Retina (tissue), 1 donor: ENCODE measurements around the gene MACROD2.

Experiments used
- DNase-seq: peaks from one replicate; pipeline ENCODE4 v3.0.0-alpha.2; 2016

MACROD2 gene

DNA sequence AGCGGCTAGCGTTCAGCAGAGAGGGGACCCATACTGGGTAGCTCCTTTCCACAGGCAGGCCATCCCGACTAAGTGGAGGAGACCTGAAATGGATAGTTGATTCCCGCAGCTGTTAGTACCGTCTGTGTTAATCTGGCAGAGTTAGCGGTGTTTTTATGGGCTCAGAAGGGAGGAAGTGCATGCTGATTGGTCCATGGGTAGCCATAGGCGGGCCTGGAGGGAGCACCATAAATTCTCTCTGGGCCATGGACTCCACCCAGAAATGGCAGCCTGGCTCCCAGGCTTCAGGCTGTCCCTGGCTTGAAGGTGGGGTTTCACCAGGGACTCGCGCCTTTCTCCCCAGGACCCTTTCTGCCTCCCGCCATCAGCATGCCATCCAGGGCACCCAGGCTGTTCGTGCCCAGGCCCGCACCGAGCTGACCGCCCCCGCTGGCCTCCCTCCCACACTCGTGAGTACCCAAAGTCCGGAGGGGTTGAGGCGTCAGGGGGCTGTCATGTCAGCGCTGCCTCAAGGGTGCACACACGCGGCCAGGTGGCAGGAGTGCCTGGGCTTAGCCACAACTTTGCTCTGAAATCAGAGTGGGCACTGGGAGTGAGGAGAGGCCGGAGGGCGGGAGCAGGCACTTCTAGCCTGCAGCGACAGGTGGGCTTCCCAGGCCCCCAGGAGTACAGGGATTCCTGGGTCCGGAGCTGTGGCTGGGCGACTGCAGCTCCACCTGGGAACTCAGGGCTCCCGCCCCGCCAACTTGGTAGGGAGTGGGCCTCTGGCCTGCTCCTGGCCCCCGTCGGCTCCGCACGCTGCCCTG is 1036.4 kb downstream of the MACROD2 start:
- DNase-seq = no peak

DNA sequence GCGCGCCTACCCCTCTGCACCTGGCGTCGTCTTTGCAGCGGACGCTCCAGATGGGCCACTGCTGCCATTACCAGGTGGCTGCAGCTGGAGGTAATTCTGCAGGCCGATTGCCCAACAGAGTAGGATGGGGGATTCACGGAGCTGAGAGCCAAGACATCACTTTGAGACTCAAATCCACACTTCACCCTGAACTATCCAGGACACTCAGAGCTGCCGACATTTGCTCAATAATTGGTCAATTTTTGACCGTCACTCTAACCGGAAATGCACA is 1037.0 kb downstream of the MACROD2 start:
- DNase-seq = no peak

DNA sequence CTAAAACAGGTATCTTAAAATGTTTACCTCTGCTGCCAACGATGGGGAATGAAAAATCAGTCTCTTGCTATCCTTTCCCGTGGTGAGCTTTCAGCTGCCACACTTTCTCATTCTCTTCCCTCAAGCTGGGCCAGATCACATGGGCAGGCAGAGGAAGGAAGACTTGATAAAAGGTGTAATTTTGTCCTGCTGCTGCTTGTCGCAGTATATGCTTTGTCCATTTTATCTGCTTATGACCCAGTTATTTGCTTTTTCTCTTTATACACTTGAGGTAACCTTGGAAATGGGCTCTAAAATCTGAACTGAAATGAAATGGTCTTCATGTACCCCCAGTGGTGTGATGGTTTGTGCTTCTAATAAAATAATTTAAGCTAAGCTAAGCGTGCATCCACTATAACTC is 1038.0 kb downstream of the MACROD2 start:
- DNase-seq = no peak

DNA sequence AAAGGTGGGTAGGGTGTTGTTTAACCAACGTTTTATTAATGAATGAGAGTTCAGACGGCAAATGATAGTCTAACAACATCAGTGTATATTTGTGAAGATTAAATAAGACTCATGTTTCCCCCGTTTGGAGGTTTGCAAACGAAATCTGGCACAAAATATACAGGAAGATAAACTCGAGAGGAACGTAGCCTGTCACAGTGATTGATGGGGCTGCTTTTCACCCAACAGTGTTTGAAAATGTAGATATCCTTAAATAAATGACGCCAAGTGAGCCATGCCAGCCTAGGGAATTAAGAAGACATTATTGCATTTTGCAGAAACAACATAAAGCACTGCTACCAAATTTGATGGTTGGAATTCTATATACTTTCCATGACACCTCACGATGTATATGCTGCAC is 1038.6 kb downstream of the MACROD2 start:
- no peak for DNase-seq

DNA sequence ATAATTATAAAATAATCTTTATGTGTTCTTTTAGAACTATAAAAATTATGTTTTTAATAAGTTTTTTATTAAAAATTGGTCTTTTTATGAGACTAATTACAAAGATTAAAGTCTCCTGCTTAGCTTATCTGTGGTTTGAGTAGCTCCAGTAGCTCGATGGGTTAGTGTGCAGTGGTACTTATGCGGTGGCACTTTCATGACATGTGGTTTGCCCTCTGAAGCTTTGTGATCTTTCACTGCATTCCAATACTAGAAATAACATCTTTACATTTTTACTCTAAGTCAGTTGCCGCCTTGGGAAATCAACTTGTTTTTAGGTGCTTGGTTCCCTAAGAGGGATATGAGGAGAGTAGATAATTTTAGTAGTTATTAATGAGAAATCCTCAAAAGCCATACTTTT is 1041.6 kb downstream of the MACROD2 start:
- no peak for DNase-seq

DNA sequence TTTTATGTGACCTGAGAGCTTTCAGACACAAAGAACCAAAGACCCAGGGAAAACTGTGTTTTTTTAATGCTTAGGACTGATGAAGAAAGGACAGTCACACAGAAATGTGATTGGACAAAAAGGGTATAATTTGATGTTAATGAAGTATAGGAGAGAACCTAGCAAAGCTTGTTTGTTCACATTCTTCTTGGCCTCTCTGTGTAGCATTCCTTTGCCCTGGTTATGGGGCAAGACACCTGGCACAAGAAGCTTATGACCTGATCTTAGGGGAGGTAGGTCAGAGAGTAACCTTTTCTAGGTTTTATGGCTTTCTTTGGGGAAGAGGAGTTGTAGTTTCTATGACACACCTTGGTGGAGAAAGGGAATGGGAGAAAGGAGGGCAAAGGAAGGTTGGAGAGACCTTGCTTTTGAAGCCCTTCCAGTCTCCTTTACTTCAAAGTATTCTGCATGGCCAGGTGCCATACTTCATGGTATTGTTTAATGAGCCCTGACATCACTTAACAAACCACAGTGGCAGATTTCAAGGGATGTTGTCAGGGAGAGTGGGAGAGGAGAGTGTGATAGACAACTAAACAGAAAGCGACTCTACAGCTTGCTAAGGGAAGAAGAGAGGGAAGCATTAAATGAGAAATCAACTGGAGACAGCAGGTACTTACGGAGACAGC is 1043.9 kb downstream of the MACROD2 start:
- DNase-seq = no peak

DNA sequence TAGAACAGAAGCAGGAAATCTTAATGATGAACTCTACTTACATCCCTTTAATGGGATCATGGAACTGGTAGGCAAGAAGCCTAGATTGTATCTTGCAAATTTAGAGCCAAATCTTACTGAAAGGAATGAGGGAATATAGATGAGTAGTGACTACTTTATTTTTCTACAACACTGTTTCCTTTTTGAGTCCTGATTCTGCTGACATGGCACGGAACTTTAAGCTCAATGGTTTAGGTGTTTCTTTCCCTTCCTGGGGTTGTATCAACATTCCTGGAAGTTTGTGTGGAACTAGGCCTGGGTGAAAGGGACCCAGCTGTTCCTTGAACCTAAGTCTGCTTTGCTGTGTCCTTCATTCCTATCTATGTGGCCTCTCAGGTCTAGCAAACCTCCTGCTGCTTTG is 1047.4 kb downstream of the MACROD2 start:
- no peak for DNase-seq

DNA sequence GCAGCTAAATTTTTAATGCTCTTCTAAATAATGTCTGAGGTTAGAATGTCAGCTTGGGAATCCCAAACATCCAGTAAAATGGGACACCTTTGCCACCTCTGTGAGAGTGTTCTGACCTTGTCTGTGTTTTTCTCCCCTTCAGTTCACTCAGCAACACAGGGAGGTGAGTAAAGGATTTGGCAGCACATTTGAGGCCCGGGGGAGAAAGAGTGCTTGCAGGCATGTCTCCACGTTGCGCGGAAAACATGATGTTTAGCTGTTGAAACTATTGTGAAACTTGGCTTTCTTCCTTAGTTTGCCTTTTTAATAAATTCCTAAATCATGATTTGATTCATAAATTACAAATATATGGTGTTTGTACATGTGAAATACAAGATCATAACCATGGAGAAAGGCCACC is 1049.9 kb downstream of the MACROD2 start:
- DNase-seq = peak; percentile 9

DNA sequence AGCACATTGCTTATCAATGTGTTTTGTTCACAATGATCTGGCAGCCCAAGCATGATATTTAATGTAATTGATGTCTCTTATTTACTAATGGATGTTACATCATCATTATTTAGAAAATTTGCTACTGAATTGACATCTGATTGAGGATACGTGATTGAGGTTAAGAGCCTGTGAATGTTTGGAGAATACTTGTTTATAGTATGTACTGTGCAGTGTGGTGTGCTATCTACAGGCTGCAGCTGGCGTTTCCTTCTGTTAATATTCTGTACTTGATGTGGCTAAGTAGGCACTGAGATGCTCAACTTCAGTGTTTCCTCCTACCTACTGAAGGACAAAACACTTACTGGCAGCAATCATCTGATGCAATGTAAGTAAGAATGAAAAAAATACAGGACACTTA is 1051.7 kb downstream of the MACROD2 start:
- no peak for DNase-seq

DNA sequence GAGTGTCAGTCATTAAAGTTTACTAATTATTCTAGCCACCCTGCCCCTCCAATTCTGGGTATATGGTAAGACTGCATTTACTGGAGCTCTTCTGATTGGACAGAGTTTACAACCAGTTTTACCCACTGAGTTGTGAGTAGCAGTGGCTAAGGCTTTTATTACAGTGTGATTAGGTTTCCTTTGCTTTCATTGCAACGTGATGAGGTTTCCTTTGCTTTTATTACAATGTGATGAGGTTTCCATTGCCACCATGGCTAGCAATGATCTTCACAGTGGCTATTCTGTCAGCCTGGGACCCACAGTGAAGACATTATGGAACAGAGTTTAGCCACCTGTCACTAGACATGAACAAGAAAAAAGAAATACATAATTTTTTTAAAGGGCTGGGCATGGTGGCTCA is 1052.3 kb downstream of the MACROD2 start:
- no peak for DNase-seq

DNA sequence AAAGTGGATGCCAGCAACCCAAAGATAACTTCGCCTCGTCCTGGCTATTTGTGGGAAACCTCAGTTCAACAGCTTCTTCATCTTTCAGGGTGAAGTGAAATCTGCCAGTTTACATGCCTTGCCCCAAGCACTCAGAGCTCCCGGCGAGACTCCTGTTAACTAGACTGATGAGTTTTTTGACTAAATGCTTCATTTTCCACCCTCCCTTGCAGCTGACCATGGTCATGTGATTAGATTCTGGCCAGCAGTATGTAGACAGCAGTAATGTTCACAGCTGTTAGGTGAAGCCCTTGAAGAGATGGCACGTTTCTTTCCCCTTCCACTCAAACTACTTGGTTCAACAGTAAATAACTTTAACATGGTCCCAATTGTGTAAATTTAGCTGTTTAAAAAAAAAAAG is 1060.9 kb downstream of the MACROD2 start:
- no peak for DNase-seq

DNA sequence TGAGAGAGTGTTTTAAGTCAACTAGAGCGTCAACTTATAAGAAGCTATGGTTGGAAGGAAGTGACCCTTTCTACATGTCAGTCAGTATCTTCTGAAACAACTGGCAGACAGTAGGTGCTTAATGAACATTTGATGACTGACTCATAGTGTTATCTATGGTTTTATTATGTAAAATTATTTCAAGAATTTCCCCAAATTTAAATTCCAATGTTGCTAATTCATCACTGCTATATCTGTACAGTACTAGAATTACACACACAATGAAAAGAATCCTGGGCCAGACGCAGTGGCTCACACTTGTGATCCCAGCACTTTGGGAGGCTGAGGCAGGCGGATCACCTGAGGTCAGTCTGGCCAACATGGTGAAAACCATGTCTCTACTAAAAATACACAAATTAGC is 1063.5 kb downstream of the MACROD2 start:
- DNase-seq = no peak

DNA sequence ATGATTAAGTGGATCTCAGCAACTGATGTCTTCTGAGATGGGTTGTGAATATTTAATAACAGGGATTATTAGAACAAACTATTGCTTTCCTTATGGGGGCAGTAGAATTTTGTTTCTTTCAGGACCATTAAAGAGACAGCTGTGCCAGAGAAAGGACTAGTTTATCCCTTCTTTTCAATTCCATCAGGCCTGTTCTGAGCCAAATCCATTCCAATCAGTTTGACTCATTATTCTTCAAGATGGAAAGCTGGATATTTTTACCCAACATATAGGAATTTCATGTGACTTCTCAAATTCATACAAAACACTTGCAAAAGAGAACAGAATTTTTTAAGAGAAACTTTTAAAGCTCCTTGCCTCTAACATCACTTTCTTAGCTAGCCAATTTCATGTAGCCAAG is 1064.1 kb downstream of the MACROD2 start:
- no peak for DNase-seq

DNA sequence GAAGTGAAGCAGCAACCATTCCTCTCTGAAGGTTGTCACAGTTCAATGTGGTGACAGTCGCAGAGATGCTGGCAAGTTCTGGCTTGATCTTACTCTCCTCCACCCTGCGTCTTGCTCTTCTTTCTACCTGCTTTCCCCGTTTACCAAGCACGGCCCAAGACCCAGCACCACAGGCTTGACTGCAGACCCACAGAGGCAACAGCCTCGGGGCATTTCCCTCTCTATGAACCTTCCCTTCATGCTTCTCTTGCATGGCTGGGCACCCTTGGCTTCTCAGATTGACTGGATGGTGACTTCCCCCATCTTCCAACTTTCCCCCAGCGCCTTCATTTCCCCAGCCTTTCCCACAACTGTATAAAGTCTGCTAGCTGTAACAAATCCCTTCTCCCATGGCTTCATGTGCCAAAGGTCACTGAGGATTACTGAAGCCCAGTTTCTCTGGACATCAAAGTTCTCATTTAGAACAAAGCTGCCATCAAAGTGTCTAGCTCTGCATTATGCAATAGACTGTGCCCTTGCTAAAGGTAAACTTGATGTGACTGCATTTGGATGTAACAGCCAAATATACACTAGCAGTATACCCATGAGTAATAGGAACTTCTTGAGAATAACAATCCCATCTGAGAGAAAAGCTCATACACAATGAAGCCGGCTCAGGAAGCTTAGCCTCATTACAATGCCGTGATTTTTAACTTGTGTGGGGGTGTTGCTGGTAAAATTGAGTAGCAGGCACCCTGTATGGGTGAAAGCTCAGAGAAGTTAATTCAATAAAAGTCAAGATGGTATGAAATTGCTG is 1065.1 kb downstream of the MACROD2 start:
- no peak for DNase-seq

DNA sequence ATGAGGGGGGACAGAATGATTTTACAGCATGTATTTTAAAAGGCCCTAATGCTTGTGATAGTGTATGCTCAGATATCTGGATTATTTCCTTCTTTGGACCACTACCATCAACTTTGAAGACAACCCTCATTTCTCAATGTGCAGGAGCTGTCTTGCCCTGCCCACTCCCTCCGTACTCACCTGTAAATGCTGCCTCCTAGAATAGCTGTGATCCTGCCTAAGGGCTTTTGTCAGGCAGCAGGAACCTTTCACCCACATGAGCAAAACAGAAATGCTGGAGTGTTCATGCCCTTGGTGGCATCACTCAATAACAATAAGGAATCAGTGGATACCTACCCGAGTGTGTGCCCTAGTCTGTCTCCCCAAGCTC is 1065.7 kb downstream of the MACROD2 start:
- no peak for DNase-seq

DNA sequence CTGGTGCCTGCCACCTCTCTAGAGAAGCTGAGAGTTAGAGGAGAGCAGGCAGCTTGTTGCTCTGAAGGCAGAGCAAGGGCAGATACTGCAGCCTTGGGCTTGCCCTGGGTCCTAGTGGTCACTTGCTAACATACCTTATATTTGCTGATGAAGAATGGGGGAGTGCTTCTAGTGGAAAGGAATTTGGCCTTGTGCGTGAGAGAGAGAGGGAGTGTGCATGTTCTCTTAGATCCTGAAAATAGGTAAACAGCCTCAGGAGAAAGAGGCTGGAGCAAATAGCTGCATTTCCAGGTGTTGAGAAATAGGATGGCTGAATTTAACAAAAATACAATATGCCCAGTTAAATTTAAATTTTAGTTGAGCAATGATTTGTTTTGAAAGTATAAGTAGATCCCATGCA is 1066.6 kb downstream of the MACROD2 start:
- no peak for DNase-seq

DNA sequence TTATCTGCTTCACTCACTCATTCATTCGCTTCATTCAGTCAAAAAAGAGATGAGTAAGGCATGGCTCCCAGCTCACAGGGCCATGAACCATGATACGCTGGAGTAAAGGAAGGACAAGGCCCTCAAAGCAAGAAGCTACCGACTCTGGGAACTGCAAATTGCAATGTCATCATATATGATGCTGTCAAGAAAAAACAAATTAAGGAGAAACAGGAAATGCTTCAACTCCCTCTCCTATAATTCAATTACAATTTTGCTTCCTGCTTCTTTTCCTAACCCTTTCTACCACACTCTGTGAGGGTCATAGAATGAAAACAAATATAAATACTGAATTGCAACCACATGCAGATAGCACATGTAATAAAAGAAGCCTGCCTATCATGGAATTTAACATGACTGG is 1067.8 kb downstream of the MACROD2 start:
- no peak for DNase-seq

DNA sequence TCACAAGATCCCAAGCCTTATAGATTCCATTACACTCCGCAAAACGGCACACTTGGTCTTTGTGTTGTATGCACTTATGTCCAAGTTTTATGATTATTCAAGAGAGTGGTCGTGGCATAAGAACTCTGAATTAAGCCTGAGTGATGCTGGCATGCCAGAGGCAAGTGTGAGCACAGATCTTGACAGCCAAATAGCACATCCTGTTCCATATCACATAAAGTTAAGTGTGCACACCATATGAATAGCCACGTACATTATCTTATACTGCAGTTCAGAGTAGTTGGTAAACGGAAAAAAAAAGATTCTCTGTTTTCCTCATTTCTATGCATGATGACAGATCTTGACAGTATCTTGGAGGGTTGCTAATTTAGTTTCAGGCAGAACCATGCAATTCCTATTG is 1069.4 kb downstream of the MACROD2 start:
- DNase-seq = no peak

DNA sequence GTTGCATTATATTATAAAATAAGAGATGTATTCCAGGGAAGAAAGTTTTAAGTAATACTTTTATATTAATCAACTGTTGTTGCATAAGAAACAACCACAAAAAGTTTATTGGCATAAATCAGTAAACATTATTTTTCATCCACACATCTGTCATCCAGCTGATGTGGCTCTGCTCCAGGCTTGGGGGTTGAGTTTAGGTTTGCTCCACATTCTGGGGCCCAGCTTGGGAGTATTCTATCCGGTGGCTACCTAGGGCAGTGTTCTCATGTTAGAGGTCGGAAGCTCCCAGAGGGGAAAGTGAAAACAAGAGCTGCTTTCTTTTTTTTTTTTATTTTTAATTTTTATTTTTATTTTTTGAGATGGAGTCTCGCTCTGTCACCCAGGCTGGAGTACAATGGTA is 1070.5 kb downstream of the MACROD2 start:
- DNase-seq = no peak

DNA sequence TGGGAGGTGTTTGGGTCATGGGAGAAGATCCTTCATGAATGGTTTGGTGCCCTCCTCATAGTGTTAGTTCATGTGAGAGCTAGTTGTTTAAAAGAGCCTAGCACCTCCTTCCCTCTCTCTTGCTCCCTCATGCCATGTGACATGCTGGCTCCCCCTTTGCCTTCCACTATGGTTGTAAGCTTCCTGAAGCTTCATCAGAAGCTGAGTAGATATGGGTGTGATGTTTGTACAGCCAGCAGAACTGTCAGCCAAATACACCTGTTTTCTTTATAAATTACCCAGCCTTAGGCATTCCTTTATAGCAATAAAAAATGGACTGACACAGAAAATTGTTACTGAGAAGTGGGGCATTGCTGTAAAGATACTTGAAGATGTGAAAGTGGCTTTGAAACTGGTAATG is 1073.2 kb downstream of the MACROD2 start:
- DNase-seq = no peak

DNA sequence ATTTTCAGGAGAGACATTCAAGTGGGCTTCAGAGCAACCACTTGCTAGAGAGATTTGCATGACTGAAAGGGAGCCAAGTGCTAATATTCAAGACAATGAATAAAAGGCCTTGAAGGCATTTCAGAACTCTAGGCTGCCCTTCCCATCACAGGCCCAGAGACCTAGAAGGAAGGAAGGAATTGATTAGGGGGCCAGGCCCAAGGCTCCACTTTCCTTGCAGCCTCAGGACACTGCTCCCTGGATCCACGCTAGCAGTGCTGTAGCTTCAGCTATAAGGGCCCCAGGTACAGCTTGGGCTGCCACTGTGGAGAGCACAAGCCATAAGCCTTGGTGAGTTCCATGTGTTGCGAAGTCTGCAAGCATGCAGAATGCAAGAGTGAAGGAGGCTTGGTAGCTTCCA is 1074.0 kb downstream of the MACROD2 start:
- no peak for DNase-seq

DNA sequence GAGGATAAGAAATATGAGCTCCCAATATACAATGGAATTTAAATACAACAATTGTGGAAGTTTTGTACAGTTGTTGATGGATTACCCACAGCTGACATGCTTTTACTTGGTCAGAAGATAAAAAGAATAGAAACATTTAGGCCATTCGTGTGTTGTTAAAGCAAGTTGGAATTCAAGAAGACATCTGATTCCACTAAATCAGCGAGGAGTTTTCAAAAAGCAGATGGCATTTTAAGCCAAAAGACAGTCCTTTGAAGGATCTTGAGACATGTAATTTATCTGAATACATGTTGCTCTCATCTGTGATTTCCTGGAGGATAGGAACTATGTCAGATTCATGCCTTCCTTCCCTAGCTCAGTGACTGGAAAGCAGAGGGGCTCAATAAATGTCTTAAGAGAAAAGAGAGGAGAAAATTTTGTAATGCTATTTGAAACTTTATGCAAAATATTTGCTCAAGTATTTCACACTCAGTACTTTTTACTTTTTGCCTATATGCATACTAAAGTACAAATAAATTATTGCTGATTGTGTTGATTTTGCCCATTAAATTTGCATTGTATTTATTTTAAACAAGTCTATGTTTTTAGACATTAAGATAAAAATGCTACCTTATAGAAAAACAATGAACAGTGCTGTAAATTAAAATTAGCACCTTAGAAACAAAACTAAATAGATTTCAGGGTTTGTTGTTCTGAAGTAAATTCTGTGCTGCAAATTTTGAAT is 1075.9 kb downstream of the MACROD2 start:
- DNase-seq = no peak

DNA sequence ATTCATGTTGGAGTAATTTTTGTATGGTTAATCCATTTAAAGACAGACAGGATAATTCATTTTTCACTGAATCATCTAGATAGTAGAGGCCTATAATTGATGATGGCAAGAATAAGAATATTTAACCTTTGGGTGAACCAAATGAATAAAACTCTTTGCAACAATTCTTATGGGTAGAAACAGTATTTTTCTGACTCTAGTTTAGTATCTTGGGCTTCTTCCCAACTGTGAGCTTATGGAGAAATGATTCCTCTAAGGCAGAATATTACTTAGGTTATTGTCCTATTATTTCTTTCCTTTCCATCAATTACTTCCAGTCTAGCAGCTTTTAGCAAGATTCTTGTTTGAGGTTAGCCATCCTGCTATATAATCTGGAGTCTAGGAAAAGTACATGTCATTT is 1077.0 kb downstream of the MACROD2 start:
- no peak for DNase-seq

DNA sequence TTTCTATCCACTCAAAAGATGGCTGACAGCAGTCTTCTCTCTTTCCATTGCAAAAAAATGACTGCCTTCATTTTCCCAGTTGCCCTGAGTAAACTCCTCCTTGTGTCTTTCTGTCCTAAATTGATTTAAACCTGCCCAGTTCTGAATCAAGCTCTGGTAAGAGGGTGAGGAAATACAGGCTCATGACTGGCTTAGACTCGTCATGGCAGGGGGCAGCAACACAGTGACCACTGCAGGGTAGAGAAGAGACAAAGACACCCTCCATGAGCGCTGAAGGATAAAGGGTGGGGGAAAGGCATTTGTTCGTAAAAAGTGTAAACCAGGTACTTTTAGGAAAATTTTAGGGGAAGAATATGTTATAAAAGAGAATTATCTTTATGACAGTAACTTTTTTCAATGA is 1080.3 kb downstream of the MACROD2 start:
- DNase-seq = no peak
